Lower lobe of right lung (tissue), 2 donors: Measurements from ENCODE around the gene DNTTIP2. TPM values are rescaled to one million over a fixed set of nuclear protein-coding genes. Genes with fewer than 3 reads are reported as not detected.
"Not testable (repeated sequence)": the region's sequence is repeated elsewhere in the genome, so short reads cannot be mapped to it uniquely, and the experiment has no call there.

ENCODE experiments used
- ATAC-seq, 2 donors: fragments of 200-7000 bp; cut with Tn5 transposase; one replicate each; pipeline ENCODE4 v1.9.1; 2020 to 2022; ENCODE audit warnings: mild to moderate bottlenecking in 2 of 2, moderate library complexity in 2 of 2
- DNase-seq: peaks from one replicate; pipeline ENCODE4 v3.0.0-alpha.2; 2020
- H3K27ac ChIP-seq: fragments of 200-600 bp; one replicate; pipeline ENCODE4 v1.8.0; 2022
- H3K27me3 ChIP-seq: fragments of 200-600 bp; one replicate; pipeline ENCODE4 v1.8.0; 2022; ENCODE audit warnings: low read depth
- H3K36me3 ChIP-seq: fragments of 200-600 bp; one replicate; pipeline ENCODE4 v1.8.0; 2022; ENCODE audit warnings: mild to moderate bottlenecking
- H3K4me1 ChIP-seq: fragments of 200-600 bp; one replicate; pipeline ENCODE4 v1.8.0; 2022
- H3K4me3 ChIP-seq: fragments of 200-600 bp; one replicate; pipeline ENCODE4 v1.8.0; 2022; ENCODE audit warnings: mild to moderate bottlenecking
- H3K9me3 ChIP-seq: fragments of 200-600 bp; one replicate; pipeline ENCODE4 v1.8.0; 2022
- CTCF ChIP-seq: fragments of 200-600 bp; IDR thresholded peaks from one replicate; pipeline ENCODE4 v1.8.0; 2022; ENCODE audit warnings: antibody characterized with exemption, mild to moderate bottlenecking
- intact Hi-C: fragments of 100-400 bp; cut with DNase I; formaldehyde crosslinking; loops from one replicate; pipeline ENCODE4 v1.11.0; 2022
- total RNA-seq: library from RNA; stranded (reverse); fragmentation: NEBNext Ultra II Directional; extraction: Animal tissue kit (Norgen Biotek cat#: 25700); gene quantifications from one replicate; pipeline ENCODE4 v1.2.1, GENCODE V29; 2021
- donor health status: DM: no; HTN: yes; CAD: no; lungs with severe emphysema.

DNTTIP2 gene
- total RNA-seq, 1 donor from 2014 or later, result 46.8 TPM

GRCh38 chr1:93839307-93839706 is 39.7 kb downstream of the DNTTIP2 start:
- peaks cover 21% of the 10 kb centered on the region for H3K4me1 ChIP-seq
- no peaks in the 10 kb centered on the region for H3K36me3 ChIP-seq
- intact Hi-C loops, result no loop called here
- no peak overlapping the region for H3K27ac ChIP-seq
- no peak for TF ChIP-seq CTCF
- no peaks in the 10 kb centered on the region for H3K9me3 ChIP-seq
- ATAC-seq, result peak in 1 of 2 donors; percentile 57
- H3K4me3 ChIP-seq, result no peak overlapping the region
- H3K27me3 ChIP-seq, result no peaks in the 10 kb centered on the region
- no peak for DNase-seq

- no peaks in the 10 kb centered on the region for H3K36me3 ChIP-seq
- intact Hi-C loops, result no loop called here
- H3K27me3 ChIP-seq, result no peaks in the 10 kb centered on the region
- no peak for ATAC-seq
- TF ChIP-seq CTCF, result no peak
- H3K9me3 ChIP-seq, result peaks cover 3% of the 10 kb centered on the region
- DNase-seq, result no peak
- no peak overlapping the region for H3K4me3 ChIP-seq
- peaks cover 7% of the 10 kb centered on the region for H3K4me1 ChIP-seq
- no peak overlapping the region for H3K27ac ChIP-seq
Observed at GRCh38 chr1:93837961-93838360, 41.0 kb downstream of the DNTTIP2 start.

- H3K4me3 ChIP-seq, H3K27me3 ChIP-seq, H3K27ac ChIP-seq, H3K36me3 ChIP-seq, H3K9me3 ChIP-seq, DNase-seq, intact Hi-C loops, ATAC-seq, H3K4me1 ChIP-seq: not testable (repeated sequence)
Observed at GRCh38 chr1:93833293-93833692, 45.7 kb downstream of the DNTTIP2 start.

GRCh38 chr1:93829061-93829460 is 49.9 kb downstream of the DNTTIP2 start:
- DNase-seq, result no peak
- intact Hi-C loops, result no loop called here
- Histone ChIP-seq H3K4me1 (no peaks in the 10 kb centered on the region), H3K4me3 (no peak overlapping the region), H3K9me3 (peaks cover 3% of the 10 kb centered on the region), H3K27ac (no peak overlapping the region), H3K36me3 (no peaks in the 10 kb centered on the region), H3K27me3 (no peaks in the 10 kb centered on the region)
- TF ChIP-seq CTCF, result no peak
- no peak for ATAC-seq

- TF ChIP-seq CTCF, result no peak
- Histone ChIP-seq H3K4me3 (no peak overlapping the region), H3K27me3 (no peaks in the 10 kb centered on the region), H3K4me1 (no peaks in the 10 kb centered on the region), H3K27ac (no peak overlapping the region), H3K36me3 (no peaks in the 10 kb centered on the region), H3K9me3 (peaks cover under 1% of the 10 kb centered on the region)
- ATAC-seq (no peak), DNase-seq (no peak)
- intact Hi-C loops, result no loop called here
Observed at GRCh38 chr1:93828367-93828755, 50.6 kb downstream of the DNTTIP2 start.

- Histone ChIP-seq H3K27me3 (no peaks in the 10 kb centered on the region), H3K4me3 (no peak overlapping the region), H3K9me3 (no peaks in the 10 kb centered on the region), H3K36me3 (no peaks in the 10 kb centered on the region), H3K4me1 (no peaks in the 10 kb centered on the region), H3K27ac (no peak overlapping the region)
- intact Hi-C loops, result no loop called here
- no peak for TF ChIP-seq CTCF
- ATAC-seq, result no peak
- no peak for DNase-seq
Observed at GRCh38 chr1:93827633-93828366, 51.2 kb downstream of the DNTTIP2 start.
